Smooth muscle cell (in vitro differentiated cells): ENCODE results near the gene WNT2. TPM values are rescaled to one million over a fixed set of nuclear protein-coding genes. Genes with fewer than 3 reads are reported as not detected.
"Not testable (repeated sequence)": the region's sequence is repeated elsewhere in the genome, so short reads cannot be mapped to it uniquely, and the experiment has no call there.

Experiments used
- DNase-seq: peaks from one replicate; lab custom pipeline; 2025; ENCODE audit not compliant: unreplicated experiment; lab: John Stamatoyannopoulos, UW
- H2AFZ ChIP-seq: fragments of 200-600 bp; sonication (generic); 2 replicates; pipeline ENCODE4 v1.6.0; 2016; ENCODE audit warnings: antibody characterized with exemption, low read depth, mild to moderate bottlenecking
- H3F3A ChIP-seq: fragments of 200-600 bp; sonication (generic); 2 replicates; pipeline ENCODE4 v1.6.0; 2017; ENCODE audit warnings: antibody characterized with exemption, low read depth
- H3K27ac ChIP-seq: fragments of 200-600 bp; sonication (generic); 2 replicates; pipeline ENCODE4 v1.5.1; 2016; ENCODE audit warnings: low read depth, mild to moderate bottlenecking
- H3K27me3 ChIP-seq: fragments of 200-600 bp; sonication (generic); 2 replicates; pipeline ENCODE4 v1.6.1; 2016; ENCODE audit warnings: low read depth, mild to moderate bottlenecking
- H3K36me3 ChIP-seq: fragments of 200-600 bp; sonication (generic); 2 replicates; pipeline ENCODE4 v1.5.1; 2016; ENCODE audit warnings: low read depth
- H3K4me1 ChIP-seq: fragments of 200-600 bp; sonication (generic); 2 replicates; pipeline ENCODE4 v1.5.1; 2016; ENCODE audit warnings: low read depth
- H3K4me2 ChIP-seq: fragments of 200-600 bp; sonication (generic); 2 replicates; pipeline ENCODE4 v1.6.0; 2016; ENCODE audit warnings: mild to moderate bottlenecking
- H3K4me3 ChIP-seq: fragments of 200-600 bp; sonication (generic); 2 replicates; pipeline ENCODE4 v1.5.1; 2016; ENCODE audit warnings: mild to moderate bottlenecking
- H3K79me2 ChIP-seq: fragments of 200-600 bp; sonication (generic); 2 replicates; pipeline ENCODE4 v1.6.0; 2016; ENCODE audit warnings: low read depth, mild to moderate bottlenecking
- H3K9ac ChIP-seq: fragments of 200-600 bp; sonication (generic); 2 replicates; pipeline ENCODE4 v1.6.0; 2016; ENCODE audit warnings: low read depth
- H3K9me3 ChIP-seq: fragments of 200-600 bp; sonication (generic); replicated peaks from 2 replicates; pipeline ENCODE4 v1.5.1; 2016; ENCODE audit warnings: low read depth
- H4K20me1 ChIP-seq: fragments of 200-600 bp; sonication (generic); 2 replicates; pipeline ENCODE4 v1.6.0; 2016; ENCODE audit warnings: low read depth
- CTCF ChIP-seq: fragments of 200-600 bp; sonication (generic); IDR thresholded peaks from 2 replicates; pipeline ENCODE4 v1.5.1; 2017; ENCODE audit warnings: borderline replicate concordance, mild to moderate bottlenecking, antibody characterized with exemption; ENCODE audit not compliant: insufficient read depth, poor library complexity, severe bottlenecking
- WGBS: methylation state at CpG from one replicate; pipeline ENCODE4 v1.1.7; 2016; ENCODE audit warnings: low lambda C conversion rate; 5-methylcytosine and 5-hydroxymethylcytosine counted together
- polyA plus RNA-seq: library from polyadenylated mRNA; unstranded; fragments of >200 nt; fragmentation: Nextera tagmentation; extraction: Ambion mirVana; gene quantifications from 2 replicates; pipeline ENCODE4 v1.2.1, GENCODE V29; 2016
- total RNA-seq: library from RNA; depleted of rRNA; stranded (reverse); fragments of >200 nt; gene quantifications from 2 replicates; pipeline ENCODE4 v1.2.3, GENCODE V29; 2014

Gene WNT2
- total and polyA plus RNA-seq, 2 experiments from 2014 or later, result 98.9 to 182 TPM

- no peak for DNase-seq
- no peaks in the 10 kb centered on the region for H3K4me1 ChIP-seq
These were observed 10.0 kb downstream of the WNT2 start for GRCh38 chr7:117312593-117313580.

GRCh38 chr7:117308891-117309290 is 14.0 kb downstream of the WNT2 start:
- DNase-seq, result no peak
- Histone ChIP-seq H3K27me3 (no peaks in the 10 kb centered on the region), H3K79me2 (peaks cover 10% of the 10 kb centered on the region), H3K4me2 (no peak overlapping the region), H3K9me3 (no peaks in the 10 kb centered on the region), H4K20me1 (no peaks in the 10 kb centered on the region), H3K4me1 (no peaks in the 10 kb centered on the region), H2AFZ (no peak overlapping the region), H3K4me3 (no peak overlapping the region), H3K9ac (no peak overlapping the region), H3K36me3 (peaks cover 4% of the 10 kb centered on the region), H3K27ac (no peak overlapping the region), H3F3A (no peaks in the 10 kb centered on the region)
- WGBS, result 36% methylated on average over 1 of the region's 1 CpG
- TF ChIP-seq CTCF, result no peak

More at GRCh38 chr7:117312593-117313580, 10.0 kb downstream of the WNT2 start:
- no peak overlapping the region for H3K9ac ChIP-seq
- peak; percentile 18 for TF ChIP-seq CTCF
- H3K9me3 ChIP-seq, result no peaks in the 10 kb centered on the region
- no peak overlapping the region for H2AFZ ChIP-seq
- no peak overlapping the region for H3K4me3 ChIP-seq
- 87% methylated on average over 5 of the region's 5 CpGs for WGBS
- no peaks in the 10 kb centered on the region for H3K27me3 ChIP-seq
- peak overlapping the region; percentile 41 for H3K4me2 ChIP-seq
- H4K20me1 ChIP-seq, result no peaks in the 10 kb centered on the region
- no peak overlapping the region for H3K27ac ChIP-seq
- peaks cover 23% of the 10 kb centered on the region for H3K79me2 ChIP-seq
- peaks cover 2% of the 10 kb centered on the region for H3K36me3 ChIP-seq
- no peaks in the 10 kb centered on the region for H3F3A ChIP-seq

GRCh38 chr7:117302396-117302795 is 20.5 kb downstream of the WNT2 start:
- 93% methylated on average over 4 of the region's 4 CpGs for WGBS
- H2AFZ ChIP-seq, result no peak overlapping the region
- no peaks in the 10 kb centered on the region for H3K27me3 ChIP-seq
- H3F3A ChIP-seq, result no peaks in the 10 kb centered on the region
- no peak overlapping the region for H3K4me2 ChIP-seq
- H3K27ac ChIP-seq, result no peak overlapping the region
- H3K9me3 ChIP-seq, result no peaks in the 10 kb centered on the region
- no peaks in the 10 kb centered on the region for H4K20me1 ChIP-seq
- no peaks in the 10 kb centered on the region for H3K79me2 ChIP-seq
- peaks cover 10% of the 10 kb centered on the region for H3K36me3 ChIP-seq
- TF ChIP-seq CTCF, result no peak
- H3K9ac ChIP-seq, result no peak overlapping the region
- DNase-seq, result no peak
- H3K4me3 ChIP-seq, result no peak overlapping the region
- no peaks in the 10 kb centered on the region for H3K4me1 ChIP-seq

GRCh38 chr7:117300506-117300905 is 22.4 kb downstream of the WNT2 start:
- DNase-seq, H3K36me3 ChIP-seq, H3K4me3 ChIP-seq, H4K20me1 ChIP-seq, H3K27me3 ChIP-seq, H3K4me1 ChIP-seq, H3K9ac ChIP-seq, H3K79me2 ChIP-seq, H3F3A ChIP-seq, H2AFZ ChIP-seq, H3K27ac ChIP-seq, H3K4me2 ChIP-seq, H3K9me3 ChIP-seq: not testable (repeated sequence)
- 96% methylated on average over 5 of the region's 5 CpGs for WGBS
